ENCODE data around the gene SMTNL2.
"Not testable (repeated sequence)": the region's sequence is repeated elsewhere in the genome, so short reads cannot be mapped to it uniquely, and the experiment has no call there.

The SMTNL2 gene

DNA sequence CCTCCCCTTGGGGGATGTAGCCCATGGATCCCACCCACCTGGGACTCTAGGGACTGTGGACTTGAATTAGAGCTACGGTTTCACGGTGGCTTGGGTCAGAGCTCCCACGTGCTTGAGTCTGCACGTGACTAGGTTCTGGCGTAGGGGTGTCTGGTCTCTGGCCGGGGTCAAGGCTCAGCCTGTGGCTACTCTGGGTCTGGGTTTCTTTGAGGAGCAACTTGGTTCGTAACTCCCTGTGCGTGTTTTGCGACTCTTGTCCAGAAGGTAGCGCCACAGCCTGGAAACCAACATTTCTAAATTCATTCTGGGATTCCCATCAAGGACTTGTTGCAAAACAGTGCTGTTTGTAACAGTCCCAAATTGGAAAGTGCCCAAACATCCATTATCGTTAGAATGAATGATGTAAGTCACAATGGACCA is 23.5 kb upstream of the SMTNL2 start:
- DNase-seq: no peak

DNA sequence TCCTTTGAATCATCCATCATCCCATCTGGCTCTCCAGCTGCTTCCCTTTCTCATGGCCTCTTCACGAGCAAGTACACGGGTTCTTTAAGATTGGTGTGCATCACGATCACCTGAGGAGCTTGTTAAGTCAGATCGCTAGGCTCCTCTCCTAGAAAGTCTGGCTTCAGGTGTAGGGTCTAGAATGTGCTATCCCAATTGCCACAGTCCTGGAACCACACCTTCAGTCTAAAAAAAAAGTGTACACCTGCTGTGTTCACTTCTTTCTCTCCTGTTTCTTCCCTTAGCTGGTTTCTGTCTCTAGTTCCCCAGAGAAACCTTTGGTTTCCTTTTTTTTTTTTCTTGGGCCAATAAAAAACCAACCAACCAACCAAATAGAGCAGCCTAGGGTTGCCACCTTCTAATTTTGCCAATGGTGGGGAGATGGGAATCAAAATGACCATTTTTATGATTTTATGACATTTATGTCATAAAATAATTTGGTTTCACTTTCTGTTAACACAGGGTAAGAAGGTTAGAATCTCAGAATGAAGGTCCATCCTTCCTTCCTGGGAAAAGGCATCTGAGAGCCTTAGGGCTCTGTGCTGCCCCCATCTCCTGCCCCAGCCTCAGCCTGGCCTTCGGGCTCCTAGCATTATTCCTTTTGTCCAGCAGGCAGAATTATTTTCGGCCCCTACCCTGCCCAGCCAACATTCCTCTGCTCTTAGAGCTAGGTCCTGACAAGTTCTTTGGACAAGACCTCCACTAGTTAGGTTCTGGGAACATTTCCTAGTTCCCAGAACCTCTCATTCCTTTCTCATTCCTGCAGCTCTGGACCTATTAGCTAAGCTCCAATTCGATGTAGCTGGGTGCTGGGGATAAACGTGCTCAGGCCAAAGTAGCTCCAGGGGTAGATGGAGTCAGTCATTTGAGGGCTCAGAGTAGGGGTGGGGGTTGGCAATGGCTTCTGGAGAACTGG is 22.0 kb upstream of the SMTNL2 start:
- DNase-seq: no peak

DNA sequence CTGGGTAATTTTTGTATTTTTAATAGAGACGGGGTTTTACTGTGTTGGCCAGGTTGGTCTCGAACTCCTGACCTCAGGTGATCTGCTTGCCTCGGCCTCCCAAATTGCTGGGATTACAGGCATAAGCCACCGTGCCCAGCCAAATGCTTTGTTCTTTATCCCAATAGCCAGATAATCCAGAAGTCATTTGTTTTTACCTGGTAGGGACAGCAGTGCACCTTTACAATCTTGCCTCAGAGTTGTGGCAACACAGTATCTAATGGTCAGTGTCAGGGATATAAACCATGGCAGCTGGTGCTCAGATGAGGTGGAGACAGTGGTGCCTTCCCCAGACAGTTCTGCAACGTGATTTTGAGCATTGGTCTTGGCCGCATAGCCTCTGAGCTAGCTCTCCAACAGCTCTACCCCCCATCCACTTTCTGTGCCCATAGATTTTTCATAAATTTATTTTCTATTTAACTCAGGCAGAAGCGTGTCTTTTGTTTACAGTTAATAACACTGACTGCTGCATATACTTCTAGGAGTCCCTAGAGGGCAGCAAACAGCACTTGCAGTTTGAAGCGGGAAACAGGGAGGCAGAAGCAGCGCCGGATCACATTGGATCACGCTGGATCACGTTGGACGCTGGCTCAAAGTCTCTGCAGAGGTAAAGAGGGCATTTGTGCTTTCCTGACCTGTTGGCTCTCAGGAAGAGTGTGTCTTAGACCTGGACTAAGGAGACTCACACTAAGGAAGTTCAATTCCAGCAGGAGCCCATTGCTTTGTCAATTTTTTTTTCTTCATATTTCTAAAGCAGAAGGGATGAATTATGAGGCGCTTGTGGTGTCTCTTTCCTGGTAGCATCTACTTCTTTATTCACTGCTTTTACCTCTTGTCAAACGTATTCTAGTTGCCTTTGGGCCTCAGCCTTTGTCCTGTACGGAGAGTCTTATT is 18.9 kb upstream of the SMTNL2 start:
- peak; percentile 20 for DNase-seq

DNA sequence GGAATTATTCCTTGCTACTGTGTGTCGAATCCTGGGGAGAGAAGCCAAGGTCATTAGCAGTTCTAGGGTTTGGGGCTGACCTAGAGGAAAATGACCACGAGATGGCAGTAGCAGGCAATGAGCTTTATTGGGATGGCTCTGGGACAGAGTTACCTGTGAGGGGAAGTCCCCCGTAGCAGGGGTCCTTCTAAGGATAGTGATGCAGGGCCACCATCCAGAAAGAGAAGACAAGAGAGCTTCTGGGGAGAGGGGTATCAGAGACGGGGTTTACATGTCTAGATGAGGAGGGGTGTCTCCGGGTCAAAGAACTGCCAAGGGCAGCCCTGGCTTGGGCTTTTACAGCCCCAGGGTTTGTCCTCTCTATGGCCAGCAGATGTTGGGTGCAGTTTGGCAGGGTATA is 17.5 kb upstream of the SMTNL2 start:
- DNase-seq: no peak

DNA sequence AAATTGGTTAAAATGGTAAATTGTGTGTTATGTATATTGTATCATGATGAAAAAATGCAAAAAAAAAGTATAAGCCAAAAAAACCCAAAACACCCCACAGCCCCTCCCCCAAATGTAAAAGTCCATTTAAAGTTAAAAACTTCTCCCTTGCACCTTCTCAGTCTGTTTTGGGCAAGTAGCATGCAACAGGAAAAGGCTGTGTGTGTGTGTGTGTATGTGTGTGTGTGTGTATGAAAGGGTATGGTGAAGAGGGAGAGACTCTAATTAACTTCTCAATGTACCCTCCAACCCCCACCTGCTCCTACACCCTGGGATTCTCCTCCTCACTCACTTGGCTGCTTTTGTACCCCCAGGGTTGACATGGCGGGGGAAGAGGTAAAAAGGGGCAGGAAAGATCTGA is 14.7 kb upstream of the SMTNL2 start:
- DNase-seq: no peak

DNA sequence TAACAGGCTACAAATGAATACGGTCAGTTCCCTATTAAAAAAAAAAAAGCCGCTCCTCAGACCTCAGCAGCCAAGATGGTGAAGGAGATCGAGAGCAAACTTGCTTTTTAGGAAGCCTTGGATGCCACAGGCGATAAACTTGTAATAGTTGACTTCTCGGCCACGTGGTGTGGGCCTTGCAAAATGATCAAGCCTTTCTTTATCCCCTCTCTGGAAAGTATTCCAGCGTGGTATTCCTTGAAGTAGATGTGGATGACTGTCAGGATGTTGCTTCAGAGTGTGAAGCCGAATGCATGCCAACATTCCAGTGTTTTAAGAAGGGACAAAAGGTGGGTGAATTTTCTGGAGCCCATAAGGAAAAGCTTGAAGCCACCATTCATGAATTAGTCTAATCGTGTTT is 12.2 kb upstream of the SMTNL2 start:
- DNase-seq: no peak

DNA sequence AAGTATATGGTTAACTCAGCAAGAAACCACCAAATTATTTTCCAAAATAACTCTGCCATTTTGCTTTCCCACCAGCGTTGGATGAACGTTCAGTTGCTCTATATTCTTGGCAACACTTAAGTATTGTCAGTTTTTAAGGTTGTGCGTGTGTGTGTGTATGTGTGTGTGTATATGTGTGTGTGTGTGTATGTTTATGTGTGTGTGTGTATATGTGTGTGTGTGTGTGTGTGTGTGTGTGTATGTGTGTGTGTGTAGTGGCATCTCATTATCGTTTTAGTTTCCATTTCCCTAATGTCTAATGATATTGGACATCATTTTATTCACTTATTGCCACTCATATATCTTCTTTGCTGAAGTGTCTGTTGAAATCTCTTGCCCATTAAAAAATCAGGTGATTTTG is 11.2 kb upstream of the SMTNL2 start:
- no peak for DNase-seq

DNA sequence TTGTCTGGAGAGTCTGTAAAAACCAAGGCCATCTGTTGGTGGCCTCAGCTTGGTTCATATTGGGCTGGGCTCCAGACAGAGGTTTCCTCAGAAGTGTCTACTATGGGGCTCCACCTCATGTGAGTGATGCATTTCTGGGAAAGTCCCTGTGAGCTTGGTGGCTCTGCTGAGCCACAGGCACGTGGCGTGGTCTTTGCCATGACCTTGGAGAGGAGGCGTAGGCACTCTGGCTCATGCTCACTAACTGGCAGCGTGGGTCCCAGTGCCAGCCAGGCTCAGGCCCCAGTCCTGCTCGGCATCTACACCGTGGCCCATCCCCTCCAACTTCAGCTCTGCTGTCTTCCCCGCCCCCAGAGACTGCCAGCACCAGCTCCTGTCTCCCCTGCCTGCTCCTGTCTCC is 10.7 kb upstream of the SMTNL2 start:
- no peak for DNase-seq

DNA sequence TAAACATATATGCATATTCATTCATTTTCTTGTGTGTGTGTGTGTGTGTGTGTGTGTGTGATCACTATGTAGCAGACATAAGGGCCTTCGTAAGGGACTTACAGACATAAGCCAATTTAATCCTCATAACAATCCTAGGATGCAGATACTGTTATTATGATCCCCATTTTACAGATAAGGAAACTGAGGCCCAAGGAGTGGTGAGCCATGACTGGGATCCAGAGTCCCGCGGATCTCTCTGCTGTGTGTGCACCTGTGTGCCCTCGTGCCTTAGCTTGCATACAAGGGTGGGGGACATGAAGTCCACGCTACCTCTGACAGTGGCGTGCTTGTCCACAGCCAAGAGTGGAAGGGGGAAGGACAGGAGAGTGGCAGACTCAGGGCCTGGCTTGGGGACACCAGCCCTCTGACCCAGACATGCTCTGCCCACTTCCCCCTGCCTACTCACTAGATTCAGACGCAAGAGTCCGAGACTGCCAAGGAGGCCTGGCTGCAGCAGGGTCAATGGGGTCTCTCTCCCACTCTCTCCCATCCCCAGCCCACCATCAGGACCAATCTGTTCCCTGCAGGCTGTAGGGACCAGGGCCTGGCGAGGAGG is 9.8 kb upstream of the SMTNL2 start:
- no peak for DNase-seq

DNA sequence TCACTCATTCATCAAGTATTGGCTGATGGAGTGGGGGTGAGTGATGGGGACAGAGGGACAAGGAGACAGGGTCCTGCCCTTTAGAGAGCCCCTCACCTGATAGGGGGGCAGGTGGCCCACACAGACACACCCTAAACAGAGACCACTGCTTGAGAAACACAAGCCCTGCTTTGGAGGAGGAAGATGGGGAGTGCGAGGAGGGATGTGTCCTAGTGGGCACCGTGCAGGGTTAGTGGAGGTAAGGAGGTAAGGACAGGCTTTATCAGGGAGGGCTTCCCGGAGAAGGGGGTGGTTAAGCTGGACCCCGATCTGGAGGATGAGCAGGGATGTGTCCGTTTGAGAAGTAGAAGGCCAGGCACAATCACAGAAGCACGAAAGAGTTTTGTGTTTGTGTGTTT is 8.2 kb upstream of the SMTNL2 start:
- DNase-seq: no peak

DNA sequence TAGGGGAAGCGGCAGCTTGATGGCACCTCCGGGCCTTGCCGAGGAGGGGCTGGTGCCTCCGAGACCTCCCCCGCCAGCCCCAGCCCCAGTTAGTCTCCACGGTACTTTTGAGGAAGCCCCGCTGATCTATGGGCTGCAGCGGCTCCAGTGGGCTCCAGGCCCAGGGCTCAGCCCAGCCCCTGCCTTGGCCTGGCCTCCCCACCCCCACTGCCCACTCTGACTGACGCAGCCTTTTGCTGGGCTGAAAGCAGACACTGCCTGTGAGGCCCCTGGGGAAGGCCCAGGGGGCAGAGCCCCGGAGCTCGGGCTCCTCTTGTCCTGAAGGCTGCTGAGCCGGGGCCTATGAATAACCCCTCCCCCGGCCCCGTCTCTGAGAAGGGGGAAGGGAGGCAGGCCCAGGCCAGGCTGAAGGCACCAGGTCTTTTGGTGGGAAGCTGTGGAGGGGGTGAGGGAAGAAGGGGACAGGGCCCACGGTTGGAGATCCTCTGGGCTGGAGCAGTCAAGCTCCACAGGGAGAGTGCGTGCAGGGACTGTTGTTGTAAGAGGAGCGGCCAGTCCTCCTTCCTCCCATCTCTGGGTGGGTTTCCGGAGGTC is 7.5 kb upstream of the SMTNL2 start:
- no peak for DNase-seq

DNA sequence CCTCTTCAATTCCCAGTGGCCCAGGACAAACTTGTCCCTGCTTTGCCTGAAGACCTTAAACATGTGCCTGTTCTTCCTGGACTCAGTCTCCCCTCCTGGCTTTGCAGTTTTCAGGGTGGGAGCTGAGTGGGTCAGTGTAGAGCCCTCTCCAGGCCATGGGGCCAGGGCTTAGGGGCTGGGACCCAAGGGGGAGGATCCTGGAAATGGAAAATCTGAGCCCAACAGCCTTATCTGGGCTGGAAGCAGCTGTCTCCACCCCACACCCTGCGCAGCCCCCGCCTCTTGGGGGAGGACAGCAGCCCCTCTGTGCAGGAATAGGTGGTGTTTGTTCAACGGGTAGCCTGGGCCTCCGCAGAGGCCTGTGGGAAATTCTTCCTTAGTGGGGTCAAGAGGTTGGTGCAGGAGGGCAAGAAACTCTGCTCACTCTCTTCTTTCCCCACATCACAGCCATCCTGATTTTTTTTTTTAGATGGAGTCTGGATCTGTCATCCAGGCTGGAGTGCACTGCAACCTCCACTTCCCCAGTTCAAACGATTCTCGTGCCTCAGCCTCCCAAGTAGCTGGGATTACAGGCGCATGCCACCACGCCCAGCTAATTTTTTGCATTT is 6.8 kb upstream of the SMTNL2 start:
- DNase-seq: no peak

DNA sequence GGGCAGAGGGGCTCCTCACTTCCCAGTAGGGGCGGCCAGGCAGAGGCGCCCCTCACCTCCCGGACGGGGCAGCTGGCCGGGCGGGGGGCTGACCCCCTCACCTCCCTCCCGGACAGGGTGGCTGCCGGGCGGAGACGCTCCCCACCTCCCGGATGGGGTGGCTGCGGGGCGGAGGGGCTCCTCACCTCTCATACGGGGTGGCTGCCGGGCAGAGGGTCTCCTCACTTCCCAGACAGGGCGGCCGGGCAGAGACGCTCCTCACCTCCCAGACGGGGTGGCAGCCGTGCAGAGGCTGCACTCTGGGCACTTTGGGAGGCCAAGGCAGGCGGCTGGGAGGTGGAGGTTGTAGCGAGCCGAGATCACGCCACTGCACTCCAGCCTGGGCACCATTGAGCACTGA is 6.0 kb upstream of the SMTNL2 start:
- DNase-seq: not testable (repeated sequence)

DNA sequence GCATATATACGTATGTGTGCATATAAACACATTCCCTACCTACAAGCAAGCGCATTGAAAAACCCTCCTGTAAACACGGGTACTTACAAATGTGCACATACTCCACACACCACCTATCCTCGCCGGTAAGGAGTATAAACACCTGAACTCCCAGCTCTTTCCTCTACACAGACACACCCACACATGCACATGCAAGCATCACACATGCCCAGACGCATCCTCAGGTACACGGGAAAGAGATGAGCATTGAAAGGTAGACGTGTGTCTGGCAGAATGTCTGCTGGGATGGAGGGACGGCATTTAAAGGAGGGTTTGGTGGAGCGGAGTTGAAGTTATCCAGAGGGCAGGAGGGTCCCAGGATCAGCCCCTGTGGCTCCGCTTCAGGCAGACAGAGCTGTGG is 4.7 kb upstream of the SMTNL2 start:
- DNase-seq: no peak

DNA sequence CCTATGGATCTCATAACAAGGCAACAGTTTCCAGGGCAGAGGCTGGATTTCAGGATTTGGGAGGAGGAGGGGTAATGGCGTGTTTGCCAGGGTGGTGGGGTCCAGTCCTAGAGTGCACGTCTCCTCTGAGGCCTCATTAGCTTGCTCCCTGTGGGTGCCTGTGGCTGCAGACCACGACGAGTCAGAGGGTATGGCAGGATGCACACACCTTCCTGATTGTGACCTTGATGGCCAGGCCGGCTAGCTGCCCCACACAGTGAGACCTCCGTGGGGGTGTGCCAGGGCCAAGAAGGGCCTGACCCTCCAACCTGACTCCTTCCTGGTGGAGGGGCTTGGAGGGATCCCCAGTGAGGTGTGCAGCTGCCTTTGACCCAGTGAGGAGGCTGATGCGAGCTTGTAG is 4.0 kb upstream of the SMTNL2 start:
- DNase-seq: no peak

DNA sequence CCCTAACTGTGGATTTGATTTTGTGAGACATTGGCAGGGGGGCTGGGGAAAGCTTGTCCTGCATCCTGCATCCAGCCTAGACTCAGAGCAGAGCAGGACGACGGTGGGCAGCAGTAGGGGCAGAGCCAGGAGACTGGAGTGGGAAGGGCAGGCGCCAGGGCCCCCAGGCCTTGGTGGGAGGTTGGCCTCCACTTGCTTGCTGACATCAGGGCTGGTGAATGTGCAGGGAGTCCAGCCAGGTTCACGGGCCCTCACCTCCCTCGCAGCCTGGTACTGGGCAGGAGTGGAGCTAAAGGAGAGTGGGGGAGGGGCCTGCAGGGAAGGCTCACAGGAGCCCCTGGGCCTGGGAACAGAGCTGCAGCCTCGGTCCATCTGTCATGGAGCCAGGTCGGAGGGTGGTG is 2.2 kb upstream of the SMTNL2 start:
- DNase-seq: no peak

DNA sequence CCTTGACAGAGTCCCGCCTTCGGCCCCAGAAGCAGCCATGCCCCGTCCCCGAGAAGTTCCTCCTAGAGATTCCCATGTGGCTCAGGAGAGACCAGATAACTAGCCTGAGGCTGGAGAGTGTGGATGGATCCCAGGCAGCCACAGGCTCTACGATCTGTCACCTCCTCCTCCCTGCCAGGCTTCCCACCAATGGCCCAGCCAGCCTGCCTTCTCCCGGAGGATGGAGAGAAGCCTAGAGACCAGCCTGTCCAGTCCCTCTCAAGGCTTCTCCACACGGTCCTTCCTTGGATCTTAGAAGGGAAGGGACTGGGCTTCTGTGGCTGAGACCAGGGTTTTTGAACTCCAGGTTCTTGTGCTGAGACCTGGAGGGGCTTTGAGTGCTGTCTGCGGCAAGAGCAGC is 1.6 kb upstream of the SMTNL2 start:
- no peak for DNase-seq

DNA sequence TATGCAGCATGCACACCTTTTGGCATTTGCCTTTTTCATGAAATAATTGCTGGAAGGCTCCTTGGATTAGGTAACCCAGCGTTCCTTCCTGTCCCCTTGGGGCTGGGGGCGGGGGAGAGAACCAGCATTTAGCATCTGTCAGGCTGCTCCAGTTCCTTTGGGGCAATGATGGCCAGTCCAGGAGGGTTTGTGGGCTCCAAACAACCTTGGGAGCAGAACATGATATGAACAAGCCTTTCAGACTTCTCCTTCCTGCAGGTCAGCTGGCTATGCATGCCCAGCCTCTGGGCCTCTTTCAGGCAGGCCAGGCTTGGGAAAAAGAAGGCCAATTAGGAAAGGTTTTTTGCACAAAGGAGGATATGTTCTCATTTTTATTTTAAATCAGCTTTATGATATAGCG is 1.1 kb upstream of the SMTNL2 start:
- no peak for DNase-seq

DNA sequence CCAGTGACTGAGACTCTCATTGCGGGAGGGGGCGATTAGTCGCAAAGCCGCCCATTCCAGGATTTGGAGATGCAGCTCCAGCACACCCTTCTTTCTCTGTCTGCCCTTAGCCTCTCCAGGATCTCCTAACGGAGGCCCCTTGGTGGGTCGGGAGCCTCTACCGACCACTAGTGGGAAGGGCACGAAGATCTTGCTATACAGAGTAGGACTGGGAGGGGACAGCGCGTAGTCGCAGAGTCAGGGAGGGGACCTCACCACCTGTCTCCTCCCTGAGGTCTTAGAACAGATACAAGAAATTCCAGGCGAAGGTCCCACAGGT is 588 bp upstream of the SMTNL2 start:
- DNase-seq: no peak

DNA sequence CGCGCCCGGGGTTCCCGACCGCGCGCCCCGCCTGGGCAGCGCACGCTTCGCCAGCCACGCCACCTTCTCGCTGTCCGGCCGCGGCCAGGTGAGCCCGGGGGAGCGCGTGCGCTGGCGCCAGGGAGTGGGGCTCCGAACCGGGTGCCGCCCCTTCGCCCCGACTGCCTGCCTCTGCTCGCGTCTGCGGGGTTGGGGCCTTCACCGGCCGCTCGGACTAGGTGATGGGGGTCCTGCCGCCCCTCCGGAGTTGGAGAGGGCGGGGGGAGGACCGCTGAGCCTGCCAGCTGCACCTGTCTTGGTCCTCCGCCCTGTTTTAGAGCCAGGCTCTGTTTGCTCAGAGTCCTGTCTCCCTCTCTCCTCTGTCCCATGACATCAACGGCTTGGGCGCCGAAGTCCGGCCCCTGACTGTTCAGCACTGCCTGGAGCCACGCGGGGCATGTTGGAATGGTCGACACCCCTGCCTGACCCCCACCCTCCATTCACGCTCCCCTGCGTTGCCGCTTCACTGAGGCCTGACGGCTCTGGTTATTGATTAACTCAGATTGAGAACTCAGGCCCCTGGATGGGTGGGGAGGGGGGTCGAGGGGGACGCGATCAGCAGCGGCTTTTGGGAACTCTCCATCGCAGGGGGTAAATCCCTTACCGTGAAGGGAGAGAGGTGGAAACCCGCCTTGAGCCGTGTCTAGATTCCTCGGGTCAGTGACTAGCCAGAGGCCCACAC is 748 bp downstream of the SMTNL2 start:
- DNase-seq: no peak

DNA sequence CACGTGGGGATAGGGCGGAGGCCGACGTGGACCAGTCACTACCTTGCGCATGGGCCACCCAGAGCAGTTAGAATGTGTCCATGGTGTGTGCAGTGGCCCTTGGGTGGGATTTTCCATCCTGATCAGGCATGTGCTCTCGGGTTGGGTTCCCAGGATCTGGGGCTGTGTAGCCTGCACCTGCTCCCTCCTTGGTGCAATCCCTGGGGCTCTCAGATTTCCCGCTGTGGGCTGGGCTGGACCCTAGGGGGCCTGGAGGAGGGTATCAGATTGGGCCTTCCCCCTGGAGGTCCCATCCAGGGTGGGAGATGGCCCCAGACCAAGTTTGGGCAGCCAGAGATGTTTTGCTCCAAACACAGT is 1.3 kb downstream of the SMTNL2 start:
- DNase-seq: no peak

DNA sequence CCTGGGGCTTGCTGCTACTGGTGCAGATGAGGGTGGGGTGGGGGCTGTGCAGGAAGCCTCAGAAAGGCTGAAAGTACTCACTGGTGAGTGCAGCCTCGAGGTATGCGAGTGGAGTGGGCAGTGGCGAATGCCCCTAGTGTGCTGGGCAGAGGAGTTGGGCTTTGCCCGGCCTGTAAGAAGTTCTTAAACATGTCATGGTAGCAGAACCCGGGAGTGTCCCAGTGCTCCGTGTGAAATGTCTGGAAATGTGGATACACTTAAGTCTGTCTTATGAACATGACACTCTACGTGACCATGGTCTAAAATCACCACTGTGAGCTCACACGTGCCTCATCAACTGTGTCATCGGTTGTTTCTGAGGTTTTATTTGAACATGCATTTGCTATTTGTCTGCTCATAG is 1.7 kb downstream of the SMTNL2 start:
- no peak for DNase-seq
